Smooth muscle cell of the brain vasculature (primary cell): ENCODE data around the gene LRRTM1.

Experiments
- DNase-seq: peaks from one replicate; pipeline ENCODE4 v3.0.0-alpha.2; 2012; ENCODE audit warnings: low read depth, low spot score

The LRRTM1 gene

DNA sequence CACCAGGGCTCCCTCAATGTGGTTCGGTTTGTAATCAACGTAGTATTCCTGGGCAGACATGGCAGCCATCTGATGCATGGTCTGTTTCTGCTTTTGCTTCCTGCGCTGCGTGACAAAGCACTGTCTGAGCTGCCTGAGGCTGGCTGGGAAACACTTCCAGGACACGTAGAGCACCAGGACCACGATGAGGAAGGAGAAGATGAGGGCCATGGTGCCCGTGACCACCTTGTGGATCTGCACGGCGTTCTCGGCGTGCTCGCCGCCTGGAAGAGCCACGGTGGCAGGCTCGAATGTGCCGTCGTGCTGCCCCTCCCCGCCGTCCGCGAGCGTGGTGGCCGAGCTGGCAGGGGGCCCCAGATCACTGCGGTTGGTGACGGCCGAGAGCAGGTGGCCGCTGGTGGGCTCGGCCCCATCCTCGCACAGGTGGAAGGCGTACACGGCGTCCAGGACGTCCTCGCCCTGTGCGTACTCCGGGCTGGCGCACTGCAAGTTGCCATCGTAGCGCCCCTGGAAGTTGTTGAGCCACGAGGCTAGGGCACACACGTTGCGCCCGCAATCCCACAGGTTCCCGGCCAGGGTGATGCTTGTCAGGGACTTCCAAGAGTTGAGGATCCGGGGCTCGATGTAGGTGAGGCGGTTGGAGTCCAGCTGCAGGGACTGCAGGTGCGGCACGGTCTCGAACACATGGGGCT, 2.1 kb downstream of the LRRTM1 start:
- DNase-seq, result no peak

DNA sequence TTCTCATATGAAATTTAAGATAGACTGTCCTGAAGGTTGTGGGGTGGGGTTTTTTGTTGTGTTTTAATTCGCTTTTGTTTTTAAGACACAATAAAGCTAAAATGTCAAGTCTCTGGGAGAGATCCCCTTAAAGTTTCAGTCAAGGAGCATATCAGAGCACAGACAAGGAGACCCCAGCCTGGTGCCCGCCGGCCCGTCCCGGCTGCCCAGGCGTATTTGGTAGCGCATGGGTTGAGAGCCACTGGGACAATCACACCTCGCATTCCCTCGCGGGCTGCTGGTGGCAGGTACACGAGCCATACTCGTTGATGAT, 2.6 kb downstream of the LRRTM1 start:
- DNase-seq, result no peak

DNA sequence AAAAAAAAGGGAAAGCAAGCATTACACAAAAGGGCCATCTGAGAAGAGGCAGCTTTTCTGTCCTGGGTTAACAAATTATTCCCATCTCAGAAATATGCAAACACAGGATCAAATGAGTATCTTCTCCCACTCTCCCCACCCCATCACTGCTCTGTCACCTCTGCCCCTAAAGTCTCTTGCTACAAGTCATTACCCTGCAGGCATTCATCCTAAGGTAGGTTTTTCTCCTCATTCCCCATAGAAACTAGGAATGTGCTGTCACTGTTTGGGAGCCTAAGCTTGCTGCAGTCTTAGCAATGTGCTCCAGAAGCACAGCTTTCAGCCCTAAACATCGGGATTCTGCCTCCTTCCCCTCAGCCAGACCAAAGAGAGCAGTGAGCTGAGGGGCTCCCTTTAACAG, 3.6 kb downstream of the LRRTM1 start:
- no peak for DNase-seq

DNA sequence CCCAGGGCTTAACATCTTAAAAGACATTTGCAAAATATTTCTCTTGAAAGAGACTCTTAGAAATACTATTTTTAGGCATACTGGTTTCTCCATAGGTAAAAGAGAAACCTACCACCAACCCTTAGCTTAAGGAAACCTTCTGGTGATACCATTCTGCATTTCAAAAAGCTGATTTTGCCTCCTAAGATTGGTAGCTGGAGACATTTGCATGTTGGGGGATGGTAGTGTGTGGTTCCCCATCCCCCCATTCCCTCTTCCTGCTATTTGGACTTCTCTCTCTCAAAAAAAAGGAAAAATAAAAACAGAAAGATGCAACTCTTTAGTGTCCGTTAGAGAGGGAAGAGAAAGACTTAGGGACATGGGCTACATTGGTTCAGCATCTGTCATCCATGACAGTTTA, 4.2 kb downstream of the LRRTM1 start:
- DNase-seq, result no peak

DNA sequence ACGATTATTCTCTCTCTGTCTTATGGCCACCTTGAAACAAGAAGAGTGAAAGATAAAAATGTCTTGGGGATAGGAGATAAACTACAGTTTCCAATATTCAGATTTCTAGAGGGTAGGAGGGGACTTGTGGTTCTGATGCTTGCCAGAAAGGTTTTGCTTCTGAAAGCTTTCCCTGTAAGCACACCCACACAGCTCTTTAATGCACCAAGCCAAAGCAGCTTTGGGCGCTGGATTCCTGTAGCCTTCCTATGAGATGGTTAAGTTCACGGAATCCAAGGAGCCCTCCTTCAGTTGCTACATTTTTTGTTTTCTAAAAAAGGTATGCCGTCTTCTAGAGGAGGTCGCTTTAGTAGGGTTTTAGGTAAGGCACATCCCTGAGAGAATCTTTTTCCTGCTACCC, 4.9 kb downstream of the LRRTM1 start:
- DNase-seq, result no peak

DNA sequence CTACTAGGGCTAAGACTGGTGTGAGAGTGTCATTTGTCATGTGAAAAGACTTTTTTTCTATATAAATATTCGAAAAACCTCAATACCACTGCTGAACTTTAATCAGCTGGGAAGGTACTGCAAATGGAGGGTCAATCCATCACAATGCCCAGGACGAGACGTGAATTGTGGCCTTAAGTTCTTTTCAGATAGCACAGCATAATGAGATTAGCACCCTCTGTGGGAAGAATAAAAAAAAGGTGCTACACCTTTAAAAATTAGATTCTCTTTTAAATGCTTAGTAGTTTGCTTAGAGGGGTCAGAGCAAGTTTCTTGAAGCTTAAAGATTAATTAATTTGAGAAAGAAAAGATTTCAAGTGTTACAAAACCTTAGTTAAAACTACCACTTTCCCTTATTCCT, 5.6 kb downstream of the LRRTM1 start:
- DNase-seq, result no peak

DNA sequence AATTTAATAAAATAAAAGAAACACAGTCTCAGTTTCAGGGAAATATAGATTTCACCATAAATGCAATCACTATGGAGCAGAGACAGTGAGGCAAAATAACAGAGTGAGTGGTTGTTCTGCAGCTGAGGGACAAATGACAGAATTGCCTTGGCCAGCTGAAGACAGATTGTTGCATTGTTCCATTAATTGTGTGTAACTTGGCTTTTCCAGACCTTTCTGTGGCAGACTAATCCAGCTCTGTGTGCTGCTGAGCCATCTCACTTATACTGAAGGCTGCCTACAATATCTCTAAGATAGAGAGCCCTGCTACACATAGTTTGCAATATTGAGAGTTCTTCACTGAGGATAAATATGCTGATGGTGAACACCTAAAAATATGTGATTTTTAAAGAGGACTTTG, 11.5 kb downstream of the LRRTM1 start:
- DNase-seq, result no peak

DNA sequence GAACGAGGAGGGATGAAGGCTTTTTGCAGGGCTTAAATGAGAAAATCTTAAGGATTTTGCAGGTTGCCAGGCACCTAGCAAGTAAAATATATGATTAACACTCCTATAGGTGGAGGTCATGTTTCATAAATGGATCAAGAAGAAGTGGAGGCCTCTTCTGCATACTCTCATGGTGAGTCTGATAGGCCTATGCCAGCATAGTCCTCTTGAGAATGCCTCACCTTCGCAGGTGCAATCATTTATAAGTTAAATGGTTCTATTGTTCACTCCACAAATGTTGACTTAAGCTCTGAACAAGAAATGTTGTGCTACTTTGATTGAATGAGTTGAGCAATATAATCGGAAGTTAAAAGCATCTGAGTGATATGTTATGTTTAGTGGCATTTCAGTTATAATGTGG, 12.1 kb downstream of the LRRTM1 start:
- DNase-seq, result no peak

DNA sequence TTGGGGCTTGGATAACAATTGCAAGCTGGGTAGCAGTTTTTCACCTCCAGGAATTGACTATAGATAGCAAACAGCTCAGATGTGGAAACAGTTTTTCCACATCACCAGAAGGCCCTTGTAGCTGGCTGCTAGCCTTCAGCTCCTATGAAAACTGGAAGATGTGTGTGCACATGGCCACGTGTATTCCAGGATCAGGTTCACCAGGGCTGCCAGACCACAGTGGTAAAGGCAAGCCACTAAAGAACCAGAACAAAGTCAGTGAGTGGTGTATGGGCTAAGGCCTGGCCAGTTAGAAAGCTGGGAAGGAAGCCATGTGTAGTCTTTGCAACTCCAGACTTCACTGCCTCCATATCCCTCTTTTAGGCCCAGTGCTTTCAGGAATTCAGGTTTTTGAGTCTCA, 12.9 kb downstream of the LRRTM1 start:
- DNase-seq, result no peak

DNA sequence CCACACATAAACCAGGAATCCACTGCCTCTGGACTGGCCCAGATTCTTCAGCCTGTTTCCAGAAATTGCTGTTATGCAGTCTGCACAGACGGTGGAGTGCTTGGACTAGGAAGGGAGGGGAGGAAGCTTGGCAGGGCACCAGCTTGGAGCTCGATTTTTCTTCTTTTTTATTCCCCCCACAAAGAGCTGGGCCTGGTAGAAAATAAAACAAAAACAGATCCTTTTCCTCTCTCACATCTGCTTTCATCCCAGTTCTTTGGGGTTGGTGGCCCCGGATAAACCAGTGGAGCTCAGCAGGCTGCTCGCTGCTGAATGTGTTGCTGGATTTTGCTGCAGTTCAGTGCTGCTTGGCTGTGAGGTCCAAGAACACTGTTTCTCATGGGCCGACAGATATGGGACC, 16.0 kb downstream of the LRRTM1 start:
- DNase-seq, result no peak

DNA sequence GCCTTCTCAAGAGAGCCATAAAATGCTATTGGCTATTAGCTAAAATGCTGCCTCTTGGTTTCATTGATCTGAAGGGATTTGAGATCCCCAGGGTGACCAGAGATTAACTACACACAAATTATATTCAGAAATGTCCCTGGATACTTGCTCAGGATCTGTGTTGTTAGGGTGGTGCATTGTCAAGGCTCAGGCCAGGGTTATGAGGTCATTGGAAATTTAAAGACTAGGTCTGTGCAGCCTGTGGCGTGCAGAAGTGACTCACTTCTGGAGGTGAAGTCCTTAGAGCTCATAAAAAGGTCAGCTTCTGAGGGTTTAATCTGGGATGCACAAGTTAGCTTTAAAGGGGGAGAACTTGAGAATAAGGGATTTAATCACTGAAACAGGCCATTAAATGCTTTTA, 23.5 kb downstream of the LRRTM1 start:
- DNase-seq, result no peak

DNA sequence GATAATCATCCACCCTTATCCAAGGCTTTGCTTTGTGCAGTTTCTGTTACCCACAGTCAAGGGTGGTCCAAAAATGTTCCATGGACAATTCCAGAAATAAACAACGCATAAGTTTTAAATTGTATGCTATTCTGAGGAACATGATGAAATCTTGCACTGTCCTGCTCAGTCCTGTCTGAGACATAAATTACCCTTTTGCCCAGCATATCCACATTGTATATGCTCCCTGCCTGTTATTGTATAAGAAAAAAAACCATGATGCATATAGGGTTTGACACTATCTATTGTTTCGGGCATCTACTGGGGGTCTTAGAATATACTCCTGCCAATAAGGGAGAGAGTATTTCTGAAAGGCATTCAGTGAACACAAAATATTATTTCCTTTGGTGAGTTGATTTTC, 24.0 kb downstream of the LRRTM1 start:
- no peak for DNase-seq

DNA sequence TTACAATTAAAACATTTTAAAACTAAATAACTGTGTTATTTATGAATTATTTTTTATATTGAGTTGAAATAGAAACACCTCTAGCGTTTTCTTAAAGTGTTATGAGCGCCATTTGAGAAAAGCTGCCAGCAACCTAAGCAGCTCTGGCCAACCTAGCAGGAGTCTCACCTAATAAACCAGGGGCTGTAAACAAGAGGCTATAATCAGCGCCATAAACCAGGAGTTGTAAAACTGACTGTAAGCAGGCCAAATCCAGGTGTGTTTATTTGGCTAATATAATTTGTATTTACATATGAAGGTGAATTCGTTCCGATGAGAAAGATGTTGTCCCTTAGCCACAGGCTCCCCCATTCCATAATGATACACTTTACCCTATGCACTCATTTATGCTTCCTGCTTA, 34.7 kb downstream of the LRRTM1 start:
- DNase-seq, result no peak

DNA sequence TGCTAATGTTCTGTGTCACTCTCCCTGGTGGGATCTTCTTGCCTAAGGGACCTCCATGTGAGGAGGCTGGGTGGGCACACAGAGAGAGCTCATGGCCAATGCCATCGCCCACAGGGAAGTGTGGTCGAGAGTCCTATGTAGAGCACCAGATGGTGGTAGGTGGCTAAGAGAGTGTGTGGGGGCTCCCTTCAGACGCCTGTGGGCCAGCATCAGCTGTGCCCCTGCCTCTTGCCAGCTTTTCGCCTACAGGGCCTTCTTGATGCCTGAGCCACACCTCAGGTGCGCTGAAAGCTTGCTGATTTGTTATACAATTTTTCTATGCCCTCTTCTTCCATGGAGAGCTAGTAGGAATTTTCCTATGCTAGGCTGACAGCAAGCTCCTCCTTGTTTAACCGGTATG, 38.3 kb downstream of the LRRTM1 start:
- DNase-seq, result no peak

DNA sequence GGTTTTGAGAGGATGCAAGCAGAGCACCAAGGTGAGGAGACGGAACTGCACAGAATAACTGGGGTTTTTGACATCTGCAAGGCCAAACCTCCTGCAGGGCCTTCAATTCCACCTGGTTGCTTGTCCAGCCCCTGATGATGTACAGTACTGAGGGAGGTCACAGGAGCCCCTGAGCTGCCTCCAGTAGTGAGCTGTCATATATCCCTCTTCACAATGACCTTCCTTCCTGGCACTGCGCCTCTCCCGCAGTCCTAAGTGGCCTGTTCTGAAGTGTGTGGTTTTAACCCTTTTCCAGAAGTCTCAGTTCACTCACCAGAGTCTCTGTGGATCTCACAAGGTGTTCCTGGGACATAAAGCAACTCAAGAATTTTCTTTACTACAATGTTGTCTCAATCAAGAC, 45.3 kb downstream of the LRRTM1 start:
- no peak for DNase-seq

DNA sequence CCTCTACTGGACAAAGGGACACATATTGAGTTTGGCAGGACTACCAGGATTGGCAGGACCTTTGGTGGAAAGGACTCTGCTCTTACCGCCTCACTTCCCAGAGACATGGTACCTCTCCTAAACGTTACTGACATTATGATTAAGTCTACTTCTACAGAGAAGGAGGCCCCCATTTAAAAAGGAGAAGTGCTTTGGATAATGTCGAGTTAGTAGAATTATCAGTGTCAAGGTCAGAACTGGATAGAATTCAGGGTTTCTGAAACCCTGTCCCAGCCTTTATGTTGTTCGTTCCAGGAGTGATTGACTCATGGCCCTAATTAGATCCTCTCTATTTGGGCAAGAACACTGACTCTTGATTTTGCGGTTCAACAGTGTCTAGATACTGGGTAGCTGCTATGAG, 45.8 kb downstream of the LRRTM1 start:
- no peak for DNase-seq

DNA sequence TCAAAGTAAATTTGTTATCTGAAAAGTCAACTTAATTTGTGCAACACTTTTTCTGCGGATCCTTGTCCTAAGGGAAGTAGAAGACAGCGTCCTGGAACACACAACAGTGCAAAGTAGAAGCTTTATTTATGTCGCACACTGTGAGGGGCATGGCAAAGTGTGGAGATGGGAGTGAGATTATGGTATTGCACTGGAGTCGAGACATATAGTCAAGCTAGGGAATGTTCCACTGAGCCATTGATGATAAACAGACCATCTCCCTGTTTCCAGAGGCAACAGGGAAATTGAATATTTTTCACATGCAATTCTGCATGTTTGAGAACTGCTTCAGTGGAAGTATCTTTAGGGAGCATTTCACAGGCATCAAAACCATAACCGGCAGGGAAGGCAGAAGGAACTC, 46.2 kb downstream of the LRRTM1 start:
- no peak for DNase-seq

DNA sequence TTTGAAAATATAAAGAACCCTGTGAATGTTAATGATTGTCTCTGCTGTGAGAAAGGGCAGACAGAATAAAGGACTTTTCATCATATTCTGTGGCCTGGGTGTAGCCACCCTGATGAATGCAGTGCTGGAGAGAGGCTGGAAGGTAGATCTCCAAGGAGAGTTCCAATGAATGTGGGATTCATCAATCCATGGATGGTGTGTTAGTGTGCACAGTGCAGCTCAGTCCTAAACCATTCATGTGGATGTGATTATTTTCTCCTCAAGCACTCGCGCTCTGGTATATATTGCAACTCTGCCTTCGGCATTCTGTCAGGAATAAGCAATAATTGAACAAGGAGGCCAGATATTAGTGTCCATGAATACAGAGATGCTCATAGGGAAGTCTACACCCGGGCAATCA, 47.1 kb downstream of the LRRTM1 start:
- DNase-seq, result no peak

DNA sequence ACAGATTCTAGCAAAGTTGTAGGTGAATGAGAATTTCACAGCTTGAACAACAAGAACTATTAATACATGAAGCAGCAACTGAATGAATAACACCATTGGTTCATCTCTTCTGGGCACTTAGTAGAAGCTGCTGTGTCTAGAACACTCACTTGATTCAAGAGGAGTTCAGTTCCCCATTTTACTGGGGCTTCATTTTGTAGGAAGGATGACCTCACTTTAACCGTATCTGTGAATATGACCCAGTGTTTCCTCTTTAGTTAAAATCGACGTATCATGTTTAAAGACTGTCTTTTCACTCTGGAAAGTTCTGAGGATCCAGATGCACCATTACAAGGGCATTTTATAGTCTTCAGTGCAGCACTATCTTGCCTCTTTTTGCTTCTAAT, 47.8 kb downstream of the LRRTM1 start:
- no peak for DNase-seq

DNA sequence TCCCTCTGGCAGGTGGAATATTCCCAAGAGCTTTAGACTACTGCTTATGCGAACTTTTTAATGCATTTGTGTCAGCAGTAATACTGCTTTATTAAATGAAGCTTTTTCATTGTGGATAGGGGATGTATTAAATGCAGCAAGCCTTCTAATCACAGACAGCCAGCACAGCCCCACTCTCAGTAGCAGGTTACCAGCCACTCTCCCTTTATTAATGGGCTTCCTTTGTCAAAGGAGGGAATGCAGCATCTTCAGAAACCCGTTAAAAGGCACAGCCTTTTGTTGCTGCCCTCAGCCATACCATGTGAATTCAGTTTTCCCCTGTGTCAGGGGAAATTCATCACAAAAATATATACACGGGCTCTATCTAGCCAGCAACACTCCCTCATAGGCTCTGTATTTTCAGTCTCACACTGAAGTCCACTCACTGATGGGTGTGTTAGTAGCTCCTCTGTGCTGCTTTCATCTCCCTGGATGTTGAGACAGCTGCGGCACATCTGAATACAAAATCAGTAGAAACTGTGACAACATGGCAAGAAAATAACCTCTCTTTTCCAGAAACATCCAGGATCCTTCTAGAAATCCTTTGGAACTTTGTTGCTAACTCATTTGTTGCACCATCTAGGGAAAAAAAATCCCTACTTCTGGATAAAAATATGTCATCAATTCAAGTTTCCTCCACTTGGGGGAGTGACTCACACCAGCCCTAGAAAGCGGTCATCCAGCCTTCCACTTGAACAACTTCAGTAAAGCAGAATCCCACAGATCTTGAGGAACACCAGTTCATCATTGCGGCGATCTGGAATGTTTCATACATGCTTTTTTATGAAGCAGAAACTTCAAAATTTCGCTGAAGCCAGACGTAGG, 48.4 kb downstream of the LRRTM1 start:
- DNase-seq, result no peak

DNA sequence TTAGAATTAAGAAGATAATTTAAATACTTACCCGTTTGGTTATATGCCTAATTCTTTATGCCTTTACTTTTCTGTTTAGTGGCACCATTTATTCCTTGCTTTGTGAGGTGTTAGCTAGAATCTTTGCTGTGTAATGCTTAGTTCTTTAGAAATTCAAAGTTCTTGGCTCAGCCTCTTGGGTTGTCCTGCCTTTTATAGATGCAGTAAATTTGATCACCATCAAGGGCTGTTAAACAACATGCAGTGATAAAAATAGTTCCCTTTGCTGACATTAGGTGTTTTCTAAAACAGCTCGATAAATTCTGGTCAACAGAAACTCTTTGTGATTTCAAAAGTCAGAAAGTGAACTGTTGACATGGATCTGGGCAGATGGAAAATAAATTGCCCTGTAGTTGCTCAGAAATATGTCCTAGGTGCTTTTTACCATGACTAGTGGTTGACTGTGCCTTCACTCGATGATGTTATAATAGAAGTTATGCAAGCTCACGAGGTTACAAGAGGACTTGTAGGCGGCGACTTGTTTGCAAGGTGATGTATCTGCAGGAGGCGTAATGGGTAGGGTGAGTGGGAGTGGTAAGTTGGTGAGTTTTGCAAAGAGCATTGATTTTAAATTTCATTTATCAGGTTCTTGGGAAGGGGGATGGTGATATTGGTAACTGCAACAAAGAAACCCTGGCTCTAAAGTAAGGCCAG, 52.1 kb downstream of the LRRTM1 start:
- DNase-seq, result no peak
